ENCODE data around the gene CHN1.

Gene CHN1

DNA sequence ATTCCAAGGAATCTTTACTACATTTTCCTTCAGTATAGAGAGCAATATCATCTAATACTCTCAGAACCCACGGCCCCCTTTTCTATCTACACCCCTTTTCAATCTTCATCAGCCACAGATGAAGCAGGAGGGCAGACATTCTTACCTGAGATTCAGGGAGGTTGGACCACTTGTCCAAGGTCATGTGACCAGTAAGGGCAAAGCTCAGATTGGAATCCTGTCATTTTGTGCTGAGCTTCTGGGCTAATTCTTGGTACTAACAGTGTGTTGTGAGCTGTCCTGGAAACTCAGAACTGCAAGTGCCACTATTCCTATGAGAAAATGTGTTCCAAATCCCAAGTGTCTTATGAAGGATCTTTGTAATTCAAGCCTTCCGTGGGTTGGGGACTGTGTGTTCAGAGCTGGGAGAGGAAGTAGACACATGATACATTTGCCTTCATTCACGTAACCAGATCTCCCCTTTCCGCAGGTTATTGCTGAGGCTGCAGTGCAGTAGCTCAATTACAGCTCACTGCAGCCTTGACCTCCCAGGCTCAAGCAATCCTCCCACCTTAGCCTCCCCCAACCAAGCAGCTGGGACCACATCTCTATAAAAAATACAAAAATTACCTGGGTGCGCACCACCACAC lies 244.2 kb downstream of the CHN1 start:
- Histone ChIP-seq H3K27ac (ENCODE audit: low read depth, low read length) (no peak overlapping the region), H3K4me2 (ENCODE audit: low read length) (no peak overlapping the region), H3K79me2 (ENCODE audit: control insufficient read depth, low read length) (no peaks in the 10 kb centered on the region), H3K36me3 (ENCODE audit: control insufficient read depth, low read length) (no peaks in the 10 kb centered on the region), H3K27me3 (ENCODE audit: control insufficient read depth, low read length) (peaks cover 9% of the 10 kb centered on the region), H3K9me2 (replicated peaks; ENCODE audit: control insufficient read depth, low read length) (no peaks in the 10 kb centered on the region), H3F3A (ENCODE audit: control insufficient read depth, insufficient read depth) (no peaks in the 10 kb centered on the region), H3K9me3 (ENCODE audit: control insufficient read depth, insufficient read depth, low read length) (no peaks in the 10 kb centered on the region), H3K4me3 (ENCODE audit: low read length) (no peak overlapping the region), H3K4me1 (ENCODE audit: control insufficient read depth, low read length) (no peaks in the 10 kb centered on the region), H4K20me1 (ENCODE audit: control insufficient read depth, insufficient read depth, low read depth, low read length) (no peaks in the 10 kb centered on the region)
- TF ChIP-seq EZH2phosphoT487 (IDR thresholded peaks at IDR 0.05; ENCODE audit: borderline replicate concordance, low read length), result no peak
- TF ChIP-seq CTCF (IDR thresholded peaks at IDR 0.05; ENCODE audit: low read depth, low read length, poor library complexity, severe bottlenecking), result no peak

GRCh38 chr2:174759381-174760065 lies 245.7 kb downstream of the CHN1 start:
- H3K36me3 ChIP-seq (ENCODE audit: control insufficient read depth, low read length), result no peaks in the 10 kb centered on the region
- H3K9me3 ChIP-seq (ENCODE audit: control insufficient read depth, insufficient read depth, low read length), result no peaks in the 10 kb centered on the region
- no peaks in the 10 kb centered on the region for H3F3A ChIP-seq (ENCODE audit: control insufficient read depth, insufficient read depth)
- H3K27me3 ChIP-seq (ENCODE audit: control insufficient read depth, low read length), result peaks cover 3% of the 10 kb centered on the region; the same call in 1 of the 2 replicates
- no peaks in the 10 kb centered on the region for H3K9me2 ChIP-seq (replicated peaks; ENCODE audit: control insufficient read depth, low read length)
- H3K79me2 ChIP-seq (ENCODE audit: control insufficient read depth, low read length), result no peaks in the 10 kb centered on the region
- no peak for TF ChIP-seq EZH2phosphoT487 (IDR thresholded peaks at IDR 0.05; ENCODE audit: borderline replicate concordance, low read length)
- no peak for TF ChIP-seq CTCF (IDR thresholded peaks at IDR 0.05; ENCODE audit: low read depth, low read length, poor library complexity, severe bottlenecking)
- H3K4me2 ChIP-seq (ENCODE audit: low read length), result no peak overlapping the region
- H3K4me3 ChIP-seq (ENCODE audit: low read length), result no peak overlapping the region
- H3K27ac ChIP-seq (ENCODE audit: low read depth, low read length), result no peak overlapping the region
- H3K4me1 ChIP-seq (ENCODE audit: control insufficient read depth, low read length), result no peaks in the 10 kb centered on the region; the same call in 1 of the 2 replicates
- H4K20me1 ChIP-seq (ENCODE audit: control insufficient read depth, insufficient read depth, low read depth, low read length), result no peaks in the 10 kb centered on the region

GRCh38 chr2:174756743-174757142 lies 248.4 kb downstream of the CHN1 start:
- Histone ChIP-seq H3K4me2 (ENCODE audit: low read length) (no peak overlapping the region), H3K79me2 (ENCODE audit: control insufficient read depth, low read length) (no peaks in the 10 kb centered on the region), H3K9me3 (ENCODE audit: control insufficient read depth, insufficient read depth, low read length) (no peaks in the 10 kb centered on the region), H4K20me1 (ENCODE audit: control insufficient read depth, insufficient read depth, low read depth, low read length) (no peaks in the 10 kb centered on the region), H3K4me1 (ENCODE audit: control insufficient read depth, low read length) (peaks cover 21% of the 10 kb centered on the region), H3F3A (ENCODE audit: control insufficient read depth, insufficient read depth) (no peaks in the 10 kb centered on the region), H3K27ac (ENCODE audit: low read depth, low read length) (no peak overlapping the region), H3K36me3 (ENCODE audit: control insufficient read depth, low read length) (no peaks in the 10 kb centered on the region), H3K4me3 (ENCODE audit: low read length) (no peak overlapping the region), H3K9me2 (replicated peaks; ENCODE audit: control insufficient read depth, low read length) (no peaks in the 10 kb centered on the region), H3K27me3 (ENCODE audit: control insufficient read depth, low read length) (peaks cover 3% of the 10 kb centered on the region; the same call in 1 of the 2 replicates)
- TF ChIP-seq CTCF (IDR thresholded peaks at IDR 0.05; ENCODE audit: low read depth, low read length, poor library complexity, severe bottlenecking), result no peak
- TF ChIP-seq EZH2phosphoT487 (IDR thresholded peaks at IDR 0.05; ENCODE audit: borderline replicate concordance, low read length), result no peak
